ENCODE results near the gene GRK5.
"Not testable (repeated sequence)": the region's sequence is repeated elsewhere in the genome, so short reads cannot be mapped to it uniquely, and the experiment has no call there.

Gene GRK5

GRCh38 chr10:119428789-119429188 lies 221.4 kb downstream of the GRK5 start:
- Histone ChIP-seq H3K27ac (no peak overlapping the region), H3K27me3 (replicated peaks) (no peaks in the 10 kb centered on the region), H3K36me3 (replicated peaks) (peaks cover 30% of the 10 kb centered on the region), H3K4me3 (ENCODE audit: low read depth, low read length) (no peak overlapping the region)
- peak; percentile 13 for TF ChIP-seq CTCF (IDR thresholded peaks at IDR 0.05; ENCODE audit: low read depth, low read length, missing control alignments)
- in situ Hi-C loops (cut with HindIII; ENCODE audit: low pct_ligation_motif_present, low sequenced_read_pairs), result no loop called here
- DNase-seq, result peak; percentile 28

- TF ChIP-seq CTCF (IDR thresholded peaks at IDR 0.05; ENCODE audit: low read depth, low read length, missing control alignments), result no peak
- H3K27ac ChIP-seq, result no peak overlapping the region
- DNase-seq, result no peak
- in situ Hi-C loops (cut with HindIII; ENCODE audit: low pct_ligation_motif_present, low sequenced_read_pairs), result no loop called here
- H3K27me3 ChIP-seq (replicated peaks), result no peaks in the 10 kb centered on the region
- peaks cover 36% of the 10 kb centered on the region for H3K36me3 ChIP-seq (replicated peaks)
- H3K4me3 ChIP-seq (ENCODE audit: low read depth, low read length), result no peak overlapping the region
These were observed 222.4 kb downstream of the GRK5 start for GRCh38 chr10:119429771-119430170.

- Histone ChIP-seq H3K36me3 (replicated peaks) (peaks cover 41% of the 10 kb centered on the region), H3K27me3 (replicated peaks) (no peaks in the 10 kb centered on the region), H3K4me3 (ENCODE audit: low read depth, low read length) (no peak overlapping the region), H3K27ac (no peak overlapping the region)
- TF ChIP-seq CTCF (IDR thresholded peaks at IDR 0.05; ENCODE audit: low read depth, low read length, missing control alignments), result no peak
- DNase-seq, result no peak
- in situ Hi-C loops (cut with HindIII; ENCODE audit: low pct_ligation_motif_present, low sequenced_read_pairs), result no loop called here
These were observed 223.8 kb downstream of the GRK5 start for GRCh38 chr10:119431034-119431772.

- TF ChIP-seq CTCF (IDR thresholded peaks at IDR 0.05; ENCODE audit: low read depth, low read length, missing control alignments), result no peak
- Histone ChIP-seq H3K27me3 (replicated peaks) (no peaks in the 10 kb centered on the region), H3K4me3 (ENCODE audit: low read depth, low read length) (no peak overlapping the region), H3K36me3 (replicated peaks) (peaks cover 41% of the 10 kb centered on the region), H3K27ac (no peak overlapping the region)
- no peak for DNase-seq
- in situ Hi-C loops (cut with HindIII; ENCODE audit: low pct_ligation_motif_present, low sequenced_read_pairs), result no loop called here
These were observed 224.4 kb downstream of the GRK5 start for GRCh38 chr10:119431773-119432135.

- in situ Hi-C loops (cut with HindIII; ENCODE audit: low pct_ligation_motif_present, low sequenced_read_pairs); H3K4me3 ChIP-seq (ENCODE audit: low read depth, low read length); H3K27me3 ChIP-seq (replicated peaks); H3K27ac ChIP-seq; DNase-seq: not testable (repeated sequence)
- peaks cover 34% of the 10 kb centered on the region for H3K36me3 ChIP-seq (replicated peaks)
These were observed 227.6 kb downstream of the GRK5 start for GRCh38 chr10:119434942-119435341.

- Histone ChIP-seq H3K36me3 (replicated peaks) (peaks cover 20% of the 10 kb centered on the region), H3K27me3 (replicated peaks) (no peaks in the 10 kb centered on the region), H3K27ac (no peak overlapping the region), H3K4me3 (ENCODE audit: low read depth, low read length) (no peak overlapping the region)
- in situ Hi-C loops (cut with HindIII; ENCODE audit: low pct_ligation_motif_present, low sequenced_read_pairs), result no loop called here
- TF ChIP-seq CTCF (IDR thresholded peaks at IDR 0.05; ENCODE audit: low read depth, low read length, missing control alignments), result no peak
- DNase-seq, result no peak
These were observed 231.3 kb downstream of the GRK5 start for GRCh38 chr10:119438717-119439116.

Measured in brain microvascular endothelial cell (primary cell).